ENCODE measurements around the gene LELP1. TPM values are rescaled to one million over a fixed set of nuclear protein-coding genes. Genes with fewer than 3 reads are reported as not detected.
"Not testable (repeated sequence)": the region's sequence is repeated elsewhere in the genome, so short reads cannot be mapped to it uniquely, and the experiment has no call there.

LELP1 gene
- total RNA-seq, 2 experiments from 2014 or later, result not detected

DNA sequence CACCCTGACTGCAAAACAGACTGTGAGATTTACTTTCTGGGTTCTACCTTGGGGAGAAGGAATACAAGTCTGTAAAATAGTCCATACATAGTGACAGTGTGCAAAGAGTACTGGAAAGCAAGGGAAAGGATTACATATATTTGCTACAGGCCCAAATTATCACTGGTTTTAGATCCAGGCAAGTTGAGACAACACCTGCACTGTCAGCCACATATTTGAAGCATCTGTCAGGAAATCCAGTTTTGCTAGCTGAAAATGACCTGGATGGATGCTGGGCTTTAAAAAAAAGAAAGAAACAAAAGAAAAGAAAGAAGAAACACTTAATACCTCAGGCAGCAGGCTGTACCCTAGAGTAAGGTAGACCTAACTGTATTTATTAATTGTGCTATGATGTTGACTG lies 28.6 kb upstream of the LELP1 start:
- TF ChIP-seq CTCF (conservative IDR thresholded peaks at IDR 0.05; ENCODE audit: low read length) (no peak), EZH2phosphoT487 (IDR thresholded peaks at IDR 0.05; ENCODE audit: borderline replicate concordance, low read depth, low read length) (no peak)
- CTCF ChIA-PET (ENCODE audit: unreplicated experiment), result no interaction called here

GRCh38 chr1:153178922-153179321 lies 24.3 kb upstream of the LELP1 start:
- H3K27ac ChIP-seq (ENCODE audit: low read depth, low read length, poor library complexity, severe bottlenecking), result no peak overlapping the region
- no peak for DNase-seq (ENCODE audit: low spot score)
- no peaks in the 10 kb centered on the region for H3K36me3 ChIP-seq (ENCODE audit: insufficient read depth, low read length)
- intact Hi-C loops (cut with micrococcal nuclease; ENCODE audit: unreplicated experiment), result no loop called here
- no peaks in the 10 kb centered on the region for H3K79me2 ChIP-seq (ENCODE audit: insufficient read depth, low read depth, low read length)
- no peaks in the 10 kb centered on the region for H3K9me3 ChIP-seq (ENCODE audit: low read length)
- H3K4me1 ChIP-seq (ENCODE audit: insufficient read depth, low read length, poor library complexity, severe bottlenecking), result no peaks in the 10 kb centered on the region
- POLR2A ChIA-PET, result no interaction called here
- H3K4me2 ChIP-seq (ENCODE audit: low read length), result no peak overlapping the region
- BruUV-seq (replicated peaks), result no TSS peak
- CTCF ChIA-PET (ENCODE audit: unreplicated experiment), result no interaction called here
- H3K9me2 ChIP-seq (ENCODE audit: insufficient read depth, low read length), result no peaks in the 10 kb centered on the region
- no peak overlapping the region for H2AFZ ChIP-seq (ENCODE audit: low read length)
- TF ChIP-seq CTCF (conservative IDR thresholded peaks at IDR 0.05; ENCODE audit: low read length) (no peak), EZH2phosphoT487 (IDR thresholded peaks at IDR 0.05; ENCODE audit: borderline replicate concordance, low read depth, low read length) (no peak)
- no peaks in the 10 kb centered on the region for H4K20me1 ChIP-seq (ENCODE audit: insufficient read depth, low read length)
- no peak overlapping the region for H3K4me3 ChIP-seq (ENCODE audit: low read depth, low read length, poor library complexity, severe bottlenecking)

More for the DNA sequence above, 28.6 kb upstream of the LELP1 start:
- Histone ChIP-seq H3K27ac (ENCODE audit: low read depth, low read length, poor library complexity, severe bottlenecking) (no peak overlapping the region), H3K79me2 (ENCODE audit: insufficient read depth, low read depth, low read length) (no peaks in the 10 kb centered on the region), H4K20me1 (ENCODE audit: insufficient read depth, low read length) (no peaks in the 10 kb centered on the region), H3K9me2 (ENCODE audit: insufficient read depth, low read length) (no peaks in the 10 kb centered on the region), H3K4me1 (ENCODE audit: insufficient read depth, low read length, poor library complexity, severe bottlenecking) (no peaks in the 10 kb centered on the region), H2AFZ (ENCODE audit: low read length) (no peak overlapping the region), H3K36me3 (ENCODE audit: insufficient read depth, low read length) (no peaks in the 10 kb centered on the region), H3K4me3 (ENCODE audit: low read depth, low read length, poor library complexity, severe bottlenecking) (no peak overlapping the region), H3K9me3 (ENCODE audit: low read length) (no peaks in the 10 kb centered on the region), H3K4me2 (ENCODE audit: low read length) (no peak overlapping the region)
- BruUV-seq (replicated peaks), result no TSS peak
- intact Hi-C loops (cut with micrococcal nuclease; ENCODE audit: unreplicated experiment), result no loop called here
- DNase-seq (ENCODE audit: low spot score), result no peak
- POLR2A ChIA-PET, result interaction anchor here (0.6 kb wide), 1 partner anchor 287 kb away, joined by 3 read pairs; no protein-coding TSS in a partner anchor

- H3K4me2 ChIP-seq (ENCODE audit: low read length), result no peak overlapping the region
- H3K36me3 ChIP-seq (ENCODE audit: insufficient read depth, low read length), result no peaks in the 10 kb centered on the region
- no peaks in the 10 kb centered on the region for H4K20me1 ChIP-seq (ENCODE audit: insufficient read depth, low read length)
- intact Hi-C loops (cut with micrococcal nuclease; ENCODE audit: unreplicated experiment), result no loop called here
- H3K27ac ChIP-seq (ENCODE audit: low read depth, low read length, poor library complexity, severe bottlenecking), result no peak overlapping the region
- ChIA-PET CTCF (ENCODE audit: unreplicated experiment) (no interaction called here), POLR2A (no interaction called here)
- no peaks in the 10 kb centered on the region for H3K9me3 ChIP-seq (ENCODE audit: low read length)
- BruUV-seq (replicated peaks), result no TSS peak
- no peaks in the 10 kb centered on the region for H3K79me2 ChIP-seq (ENCODE audit: insufficient read depth, low read depth, low read length)
- H3K4me3 ChIP-seq (ENCODE audit: low read depth, low read length, poor library complexity, severe bottlenecking), result no peak overlapping the region
- H3K9me2 ChIP-seq (ENCODE audit: insufficient read depth, low read length), result no peaks in the 10 kb centered on the region
- no peak overlapping the region for H2AFZ ChIP-seq (ENCODE audit: low read length)
- H3K4me1 ChIP-seq (ENCODE audit: insufficient read depth, low read length, poor library complexity, severe bottlenecking), result no peaks in the 10 kb centered on the region
- no peak for DNase-seq (ENCODE audit: low spot score)
- TF ChIP-seq CTCF (conservative IDR thresholded peaks at IDR 0.05; ENCODE audit: low read length), result no peak
- no peak for TF ChIP-seq EZH2phosphoT487 (IDR thresholded peaks at IDR 0.05; ENCODE audit: borderline replicate concordance, low read depth, low read length)
Observed at GRCh38 chr1:153180556-153180955, 22.7 kb upstream of the LELP1 start.

GRCh38 chr1:153188301-153188700 lies 14.9 kb upstream of the LELP1 start:
- CTCF ChIA-PET (ENCODE audit: unreplicated experiment); BruUV-seq (replicated peaks): not testable (repeated sequence)

More at GRCh38 chr1:153188301-153188700, 14.9 kb upstream of the LELP1 start:
- H3K4me3 ChIP-seq (ENCODE audit: low read depth, low read length, poor library complexity, severe bottlenecking); intact Hi-C loops (cut with micrococcal nuclease; ENCODE audit: unreplicated experiment); H3K36me3 ChIP-seq (ENCODE audit: insufficient read depth, low read length); H4K20me1 ChIP-seq (ENCODE audit: insufficient read depth, low read length); H3K9me2 ChIP-seq (ENCODE audit: insufficient read depth, low read length); H3K9me3 ChIP-seq (ENCODE audit: low read length); H3K27ac ChIP-seq (ENCODE audit: low read depth, low read length, poor library complexity, severe bottlenecking); POLR2A ChIA-PET; H3K4me1 ChIP-seq (ENCODE audit: insufficient read depth, low read length, poor library complexity, severe bottlenecking); DNase-seq (ENCODE audit: low spot score); H3K4me2 ChIP-seq (ENCODE audit: low read length); H2AFZ ChIP-seq (ENCODE audit: low read length); H3K79me2 ChIP-seq (ENCODE audit: insufficient read depth, low read depth, low read length): not testable (repeated sequence)

Measured in OCI-LY7 (cell line).